ENCODE measurements around the gene DOLK. TPM values are rescaled to one million over a fixed set of nuclear protein-coding genes. Genes with fewer than 3 reads are reported as not detected.

The DOLK gene
- polyA plus RNA-seq, 1 experiment = 47.0 TPM

GRCh38 chr9:128913048-128913900 is 34.1 kb downstream of the DOLK start:
- peaks cover 30% of the 10 kb centered on the region for H3K36me3 ChIP-seq (ENCODE audit: control insufficient read depth, insufficient read depth, low read length)
- ChIA-PET CTCF (interaction anchor here (1.2 to 5.7 kb wide), 2 partner anchors 10 to 14 kb away, joined by 3 to 24 read pairs; no protein-coding TSS in a partner anchor), POLR2A (interaction anchor here (1.0 to 1.1 kb wide), 2 partner anchors 7 to 21 kb away, joined by 3 to 7 read pairs; partner anchors contain the start of gene PHYHD1)
- no peaks in the 10 kb centered on the region for H3K27me3 ChIP-seq (ENCODE audit: control insufficient read depth, insufficient read depth, low read length)
- no peak for TF ChIP-seq CTCF (IDR thresholded peaks at IDR 0.05; ENCODE audit: insufficient read depth, low read depth, low read length)
- DNase-seq (ENCODE audit: low read depth) = no peak
- no peak overlapping the region for H3K4me3 ChIP-seq (ENCODE audit: low read depth, low read length)

GRCh38 chr9:128912270-128912853 is 35.0 kb downstream of the DOLK start:
- peaks cover 33% of the 10 kb centered on the region for H3K36me3 ChIP-seq (ENCODE audit: control insufficient read depth, insufficient read depth, low read length)
- no peak overlapping the region for H3K4me3 ChIP-seq (ENCODE audit: low read depth, low read length)
- ChIA-PET POLR2A (interaction anchor here (1.0 to 1.1 kb wide), 2 partner anchors 8 to 20 kb away, joined by 3 to 7 read pairs; partner anchors contain the start of gene PHYHD1), CTCF (interaction anchor here (1.2 to 5.7 kb wide), 4 partner anchors 10 to 93 kb away, joined by 3 to 24 read pairs (median 4); no protein-coding TSS in a partner anchor)
- DNase-seq (ENCODE audit: low read depth) = peak; percentile 54
- no peak for TF ChIP-seq CTCF (IDR thresholded peaks at IDR 0.05; ENCODE audit: insufficient read depth, low read depth, low read length)
- H3K27me3 ChIP-seq (ENCODE audit: control insufficient read depth, insufficient read depth, low read length) = no peaks in the 10 kb centered on the region

GRCh38 chr9:128911529-128912035 is 35.8 kb downstream of the DOLK start:
- DNase-seq (ENCODE audit: low read depth) = peak; percentile 43
- Histone ChIP-seq H3K4me3 (ENCODE audit: low read depth, low read length) (no peak overlapping the region), H3K27me3 (ENCODE audit: control insufficient read depth, insufficient read depth, low read length) (no peaks in the 10 kb centered on the region), H3K36me3 (ENCODE audit: control insufficient read depth, insufficient read depth, low read length) (peaks cover 33% of the 10 kb centered on the region)
- CTCF ChIA-PET = interaction anchor here (1.1 to 1.3 kb wide), 3 partner anchors 17 to 92 kb away, joined by 3 to 5 read pairs (median 3); no protein-coding TSS in a partner anchor
- POLR2A ChIA-PET = no interaction called here
- no peak for TF ChIP-seq CTCF (IDR thresholded peaks at IDR 0.05; ENCODE audit: insufficient read depth, low read depth, low read length)

- no peak for TF ChIP-seq CTCF (IDR thresholded peaks at IDR 0.05; ENCODE audit: insufficient read depth, low read depth, low read length)
- H3K4me3 ChIP-seq (ENCODE audit: low read depth, low read length) = no peak overlapping the region
- POLR2A ChIA-PET = no interaction called here
- CTCF ChIA-PET = interaction anchor here (1.1 kb wide), 1 partner anchor 17 kb away, joined by 3 read pairs; no protein-coding TSS in a partner anchor
- peaks cover 27% of the 10 kb centered on the region for H3K36me3 ChIP-seq (ENCODE audit: control insufficient read depth, insufficient read depth, low read length)
- H3K27me3 ChIP-seq (ENCODE audit: control insufficient read depth, insufficient read depth, low read length) = no peaks in the 10 kb centered on the region
- no peak for DNase-seq (ENCODE audit: low read depth)
Observed at GRCh38 chr9:128910906-128911305, 36.5 kb downstream of the DOLK start.

GRCh38 chr9:128909859-128910258 is 37.5 kb downstream of the DOLK start:
- Histone ChIP-seq H3K27me3 (ENCODE audit: control insufficient read depth, insufficient read depth, low read length) (no peaks in the 10 kb centered on the region), H3K36me3 (ENCODE audit: control insufficient read depth, insufficient read depth, low read length) (peaks cover 27% of the 10 kb centered on the region), H3K4me3 (ENCODE audit: low read depth, low read length) (no peak overlapping the region)
- ChIA-PET CTCF (interaction anchor here (1.2 kb wide), 1 partner anchor 18 kb away, joined by 3 read pairs; no protein-coding TSS in a partner anchor), POLR2A (no interaction called here)
- no peak for DNase-seq (ENCODE audit: low read depth)
- no peak for TF ChIP-seq CTCF (IDR thresholded peaks at IDR 0.05; ENCODE audit: insufficient read depth, low read depth, low read length)
